Measurements from ENCODE around the gene NIPA2.
A peak's percentile ranks its signal among the peaks of the same experiment; 100 is the strongest.

The NIPA2 gene

DNA sequence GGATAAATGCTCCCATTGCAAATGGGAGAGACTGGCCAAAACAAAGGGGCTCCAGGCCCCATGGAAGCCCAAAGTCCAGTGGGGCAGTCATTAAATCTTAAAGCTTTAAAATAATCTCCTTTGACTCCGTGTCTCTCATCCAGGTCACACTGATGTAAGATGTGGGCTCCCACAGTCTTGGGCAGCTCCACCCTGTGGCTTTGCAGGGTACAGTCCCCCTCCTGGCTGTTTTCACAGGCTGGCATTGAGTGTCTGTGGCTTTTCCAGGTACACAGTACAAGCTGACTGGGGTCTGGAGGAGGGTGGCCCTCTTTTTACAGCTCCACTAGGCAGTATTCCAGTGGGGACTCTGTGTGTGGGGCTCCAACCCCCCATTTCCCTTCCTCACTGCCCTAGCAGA is 45.9 kb downstream of the NIPA2 start:
- DNase-seq, result no peak
- TF ChIP-seq, protein P1, sequence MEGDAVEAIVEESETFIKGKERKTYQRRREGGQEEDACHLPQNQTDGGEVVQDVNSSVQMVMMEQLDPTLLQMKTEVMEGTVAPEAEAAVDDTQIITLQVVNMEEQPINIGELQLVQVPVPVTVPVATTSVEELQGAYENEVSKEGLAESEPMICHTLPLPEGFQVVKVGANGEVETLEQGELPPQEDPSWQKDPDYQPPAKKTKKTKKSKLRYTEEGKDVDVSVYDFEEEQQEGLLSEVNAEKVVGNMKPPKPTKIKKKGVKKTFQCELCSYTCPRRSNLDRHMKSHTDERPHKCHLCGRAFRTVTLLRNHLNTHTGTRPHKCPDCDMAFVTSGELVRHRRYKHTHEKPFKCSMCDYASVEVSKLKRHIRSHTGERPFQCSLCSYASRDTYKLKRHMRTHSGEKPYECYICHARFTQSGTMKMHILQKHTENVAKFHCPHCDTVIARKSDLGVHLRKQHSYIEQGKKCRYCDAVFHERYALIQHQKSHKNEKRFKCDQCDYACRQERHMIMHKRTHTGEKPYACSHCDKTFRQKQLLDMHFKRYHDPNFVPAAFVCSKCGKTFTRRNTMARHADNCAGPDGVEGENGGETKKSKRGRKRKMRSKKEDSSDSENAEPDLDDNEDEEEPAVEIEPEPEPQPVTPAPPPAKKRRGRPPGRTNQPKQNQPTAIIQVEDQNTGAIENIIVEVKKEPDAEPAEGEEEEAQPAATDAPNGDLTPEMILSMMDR (IDR thresholded peaks at IDR 0.05), result peak; percentile 28
- no peaks in the 10 kb centered on the region for H3K9me3 Mint-ChIP-seq
- peaks cover 58% of the 10 kb centered on the region for H3K36me3 Mint-ChIP-seq (ENCODE audit: low read depth)
- H3K27me3 Mint-ChIP-seq (ENCODE audit: low read depth, poor library complexity), result no peaks in the 10 kb centered on the region
- H3K4me3 Mint-ChIP-seq, result no peak overlapping the region
- H3K4me1 Mint-ChIP-seq, result no peaks in the 10 kb centered on the region
- no peak overlapping the region for H3K27ac Mint-ChIP-seq

DNA sequence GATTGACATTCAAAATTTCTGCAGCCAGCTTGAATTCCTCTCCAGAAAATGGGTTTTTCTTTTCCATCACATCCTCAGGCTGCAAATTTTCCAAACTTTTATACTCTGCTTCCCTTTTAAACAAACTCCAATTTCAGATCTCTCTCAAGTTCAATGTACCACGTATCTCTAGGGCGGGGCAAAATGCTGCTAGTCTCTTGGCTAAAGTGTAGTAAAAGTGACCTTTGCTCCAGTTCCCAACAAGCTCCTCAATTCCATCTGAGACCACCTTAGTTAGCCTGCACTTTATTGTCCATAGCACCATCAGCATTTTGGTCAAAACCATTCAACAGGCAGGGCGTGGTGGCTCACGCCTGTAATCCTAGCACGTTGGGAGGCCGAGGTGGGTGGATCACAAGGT is 46.7 kb downstream of the NIPA2 start:
- Mint-ChIP-seq H3K9me3 (no peaks in the 10 kb centered on the region), H3K4me3 (no peak overlapping the region), H3K27ac (no peak overlapping the region), H3K27me3 (ENCODE audit: low read depth, poor library complexity) (no peaks in the 10 kb centered on the region), H3K4me1 (no peaks in the 10 kb centered on the region), H3K36me3 (ENCODE audit: low read depth) (peaks cover 59% of the 10 kb centered on the region)
- TF ChIP-seq, protein P1 (IDR thresholded peaks at IDR 0.05), result no peak
- no peak for DNase-seq

DNA sequence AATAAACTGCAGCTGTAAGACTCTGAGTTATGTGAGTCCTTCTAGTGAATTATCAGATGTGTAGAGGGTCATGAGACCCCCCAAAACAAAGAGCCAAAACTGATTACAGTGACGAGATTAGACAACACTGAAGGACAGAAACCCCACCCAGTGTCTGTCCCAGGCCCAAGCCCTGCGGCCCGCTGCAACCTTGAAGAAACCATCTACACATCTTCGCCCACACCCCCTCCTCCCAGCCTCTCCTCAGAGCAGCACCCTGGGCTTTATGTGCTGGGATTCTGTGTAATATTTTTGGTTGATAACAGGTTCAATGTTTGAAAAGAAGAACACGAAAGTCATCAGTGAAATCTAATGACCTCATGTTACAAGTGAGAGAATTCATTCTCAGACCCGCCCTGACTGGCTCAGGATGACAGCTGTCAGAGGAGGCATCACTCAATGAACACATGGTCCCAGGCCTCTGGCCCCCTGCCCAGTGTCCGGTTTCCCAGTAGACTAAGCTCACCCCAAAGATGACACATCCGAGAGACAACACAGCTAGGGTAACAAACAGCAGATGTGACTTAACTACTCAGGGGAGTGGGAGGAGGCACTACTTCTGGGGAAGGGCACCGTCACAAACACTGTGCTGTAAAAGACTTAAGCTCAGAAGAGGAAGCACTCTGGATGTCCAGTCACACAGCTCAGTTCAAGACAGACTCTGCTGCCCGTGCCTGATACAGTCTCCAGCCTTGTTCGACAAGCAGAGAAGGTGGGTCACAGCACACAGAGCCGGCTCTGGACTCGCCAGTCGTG is 48.9 kb downstream of the NIPA2 start:
- no peaks in the 10 kb centered on the region for H3K4me1 Mint-ChIP-seq
- DNase-seq, result no peak
- TF ChIP-seq, protein P1 (IDR thresholded peaks at IDR 0.05), result no peak

DNA sequence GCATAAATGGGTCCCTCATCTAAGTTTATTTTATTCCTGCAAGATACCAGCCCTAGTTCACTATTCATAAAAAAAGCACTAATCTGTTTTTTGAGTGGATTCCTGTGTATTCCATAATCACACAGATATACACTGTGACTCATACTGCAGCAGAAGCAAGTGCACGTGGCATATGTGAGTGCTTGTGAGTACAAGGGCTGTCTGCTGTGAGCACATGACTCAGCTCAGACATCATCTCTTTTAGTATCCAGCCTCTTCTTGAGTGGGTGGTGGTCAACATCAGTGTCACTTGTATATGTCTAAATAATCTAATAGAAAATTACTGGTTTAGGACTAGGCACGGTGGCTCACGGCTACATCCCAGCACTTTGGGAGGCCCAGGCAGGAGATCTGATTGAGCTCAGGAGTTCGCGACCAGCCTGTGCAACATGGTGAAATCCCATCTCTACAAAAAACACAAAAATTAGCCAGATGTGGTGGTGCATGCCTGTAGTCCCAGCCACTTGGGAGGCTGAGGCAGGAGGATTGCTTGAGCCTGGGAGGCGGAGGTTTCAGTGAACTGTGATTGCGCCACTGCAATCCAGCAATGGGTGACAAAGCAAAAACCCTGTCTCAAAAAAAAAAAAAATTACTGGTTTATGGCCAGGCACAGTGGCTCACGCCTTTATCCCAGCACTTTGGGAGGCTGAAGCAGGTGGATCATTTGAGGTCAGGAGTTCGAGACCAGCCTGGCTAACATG is 49.8 kb downstream of the NIPA2 start:
- TF ChIP-seq, protein P1 (IDR thresholded peaks at IDR 0.05), result no peak
- Mint-ChIP-seq H3K4me1 (no peaks in the 10 kb centered on the region), H3K27ac (no peak overlapping the region), H3K27me3 (ENCODE audit: low read depth, poor library complexity) (no peaks in the 10 kb centered on the region), H3K36me3 (ENCODE audit: low read depth) (peaks cover 53% of the 10 kb centered on the region), H3K9me3 (no peaks in the 10 kb centered on the region), H3K4me3 (no peak overlapping the region)
- DNase-seq, result no peak

More for the DNA sequence above, 48.9 kb downstream of the NIPA2 start:
- peaks cover 44% of the 10 kb centered on the region for H3K36me3 Mint-ChIP-seq (ENCODE audit: low read depth)
- no peaks in the 10 kb centered on the region for H3K27me3 Mint-ChIP-seq (ENCODE audit: low read depth, poor library complexity)
- no peak overlapping the region for H3K27ac Mint-ChIP-seq
- H3K9me3 Mint-ChIP-seq, result no peaks in the 10 kb centered on the region
- no peak overlapping the region for H3K4me3 Mint-ChIP-seq

DNA sequence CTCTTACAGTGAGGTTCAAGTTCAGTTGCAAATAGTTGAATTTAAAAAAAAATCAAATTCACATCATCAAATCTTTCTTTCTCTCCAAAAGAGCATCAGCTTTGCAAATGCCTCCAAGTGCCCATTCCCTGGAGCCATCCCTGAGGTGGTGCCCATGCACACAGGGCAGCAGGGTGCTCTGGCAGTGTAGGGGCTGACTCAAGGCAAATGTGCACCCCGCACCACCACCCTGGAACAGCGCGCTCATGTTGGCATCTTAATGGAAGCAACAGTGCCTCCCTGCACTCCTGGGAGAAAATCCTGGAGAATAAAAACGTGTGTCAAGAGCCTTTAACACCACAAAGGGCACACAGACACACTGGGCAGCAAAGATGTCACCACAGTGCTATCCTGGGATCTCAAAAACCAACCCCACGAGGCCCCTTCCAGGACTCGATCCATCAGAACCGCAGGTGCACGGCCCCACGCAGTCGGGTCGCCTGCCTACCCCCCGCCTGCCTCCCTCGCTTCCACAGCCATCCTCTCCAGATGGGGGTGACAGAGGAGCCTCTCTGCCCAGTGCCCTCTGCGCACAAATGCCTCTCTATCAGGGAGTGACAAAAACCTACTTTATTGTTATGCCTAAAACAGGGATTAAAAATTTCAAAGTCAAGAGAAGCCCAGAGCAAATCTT is 50.8 kb downstream of the NIPA2 start:
- H3K4me3 Mint-ChIP-seq, result no peak overlapping the region
- no peak overlapping the region for H3K27ac Mint-ChIP-seq
- H3K27me3 Mint-ChIP-seq (ENCODE audit: low read depth, poor library complexity), result no peaks in the 10 kb centered on the region
- H3K9me3 Mint-ChIP-seq, result no peaks in the 10 kb centered on the region
- H3K36me3 Mint-ChIP-seq (ENCODE audit: low read depth), result peaks cover 59% of the 10 kb centered on the region
- H3K4me1 Mint-ChIP-seq, result no peaks in the 10 kb centered on the region
- DNase-seq, result no peak
- TF ChIP-seq, protein P1 (IDR thresholded peaks at IDR 0.05), result no peak

Measured in nephron progenitor cell (in vitro differentiated cells).